CD4-positive, alpha-beta T cell (primary cell): ENCODE results near the gene UBE4B. TPM values are rescaled to one million over a fixed set of nuclear protein-coding genes. Genes with fewer than 3 reads are reported as not detected.

Experiments used
- ATAC-seq: fragments of 200-7000 bp; cut with Tn5 transposase; one replicate; pipeline ENCODE4 v1.10.0; 2022; ENCODE audit warnings: mild to moderate bottlenecking; ENCODE audit not compliant: poor library complexity
- CTCF ChIA-PET: fragments of 350-600 bp; sonication (Branson Sonifier 250); formaldehyde crosslinking; loops from one replicate; lab custom pipeline; 2021; ENCODE audit warnings: antibody characterized with exemption, inconsistent platforms; lab: Charles Lee
- POLR2A ChIA-PET: fragments of 350-600 bp; sonication (Branson Sonifier 250); formaldehyde crosslinking; loops from one replicate; lab custom pipeline; 2021; ENCODE audit warnings: antibody characterized with exemption, inconsistent platforms; lab: Charles Lee
- DNase-seq, 14 experiments: peaks; one replicate each; pipeline ENCODE4 v3.0.0-alpha.2; 2013 to 2020; ENCODE audit warnings: mixed read lengths in 2 of 14
- H3K27ac ChIP-seq, 2 donors: one replicate each; pipeline versions ENCODE4 v1.5.1 to v1.7.0; 2013; ENCODE audit warnings: low read length in 2 of 2, low read depth in 1 of 2, mild to moderate bottlenecking in 1 of 2
- H3K27me3 ChIP-seq, 2 experiments: 1 replicate in 1 of 2; 2 replicates in 1 of 2; pipeline versions ENCODE4 v1.6.1 to v1.7.0; 2013; ENCODE audit warnings: low read length in 2 of 2, control low read depth in 1 of 2, mild to moderate bottlenecking in 1 of 2, moderate library complexity in 1 of 2; ENCODE audit not compliant: insufficient read depth in 2 of 2, control insufficient read depth in 1 of 2
- H3K36me3 ChIP-seq: one replicate; pipeline ENCODE4 v1.6.1; 2013; ENCODE audit warnings: low read length, control low read depth; ENCODE audit not compliant: insufficient read depth
- H3K4me1 ChIP-seq: one replicate; pipeline ENCODE4 v1.6.1; 2013; ENCODE audit warnings: low read length, control low read depth; ENCODE audit not compliant: insufficient read depth
- H3K4me3 ChIP-seq: one replicate; pipeline ENCODE4 v1.5.1; 2013; ENCODE audit warnings: mild to moderate bottlenecking, low read length, moderate library complexity
- H3K9me3 ChIP-seq, 2 experiments: 1 replicate in 1 of 2; 2 replicates in 1 of 2; pipeline versions ENCODE4 v1.6.1 to v1.7.0; 2013; ENCODE audit warnings: low read length in 2 of 2, mild to moderate bottlenecking in 2 of 2, control low read depth in 1 of 2, moderate library complexity in 1 of 2; ENCODE audit not compliant: control insufficient read depth in 1 of 2, insufficient read depth in 1 of 2
- H3K27ac Mint-ChIP-seq: one replicate; pipeline ENCODE4 v1.8.0; 2020; ENCODE audit warnings: mixed read lengths
- H3K27me3 Mint-ChIP-seq: one replicate; pipeline ENCODE4 v1.8.0; 2021; ENCODE audit warnings: mixed read lengths
- H3K36me3 Mint-ChIP-seq: one replicate; pipeline ENCODE4 v1.8.0; 2021; ENCODE audit warnings: low read depth, mixed read lengths
- H3K4me1 Mint-ChIP-seq: one replicate; pipeline ENCODE4 v1.8.0; 2021; ENCODE audit warnings: low read depth, mixed read lengths
- H3K4me3 Mint-ChIP-seq: one replicate; pipeline ENCODE4 v1.8.0; 2020; ENCODE audit warnings: mild to moderate bottlenecking, mixed read lengths
- H3K9me3 Mint-ChIP-seq: one replicate; pipeline ENCODE4 v1.8.0; 2020; ENCODE audit warnings: mixed read lengths
- CTCF ChIP-seq: fragments of 200-600 bp; IDR thresholded peaks from one replicate; pipeline ENCODE4 v1.8.0; 2022; ENCODE audit warnings: antibody characterized with exemption, mild to moderate bottlenecking
- intact Hi-C, 2 experiments: fragments of 100-400 bp; cut with DNase I in 1 of 2; cut with micrococcal nuclease in 1 of 2; formaldehyde crosslinking; loops; one replicate each; pipeline versions ENCODE4 v1.15.1 to v1.9.0; 2023 to 2025; cut with DNase I, micrococcal nuclease
- total RNA-seq, 174 experiments: library from RNA in 2 of 174; stranded (reverse) in 2 of 174; gene quantifications; one replicate each; pipeline ENCODE4 v1.2.3 and lab custom pipeline; 2021 to 2026

Gene UBE4B
- total RNA-seq, 2 experiments from 2014 or later = 27.9 to 28.7 TPM

- no peak for DNase-seq
- intact Hi-C loops = no loop called here
- Mint-ChIP-seq H3K9me3 (no peaks in the 10 kb centered on the region), H3K27me3 (no peaks in the 10 kb centered on the region), H3K36me3 (peaks cover 86% of the 10 kb centered on the region), H3K4me1 (no peaks in the 10 kb centered on the region), H3K4me3 (no peak overlapping the region), H3K27ac (no peak overlapping the region)
- Histone ChIP-seq H3K27me3 (no peaks in the 10 kb centered on the region), H3K4me3 (no peak overlapping the region), H3K36me3 (peaks cover 58% of the 10 kb centered on the region), H3K27ac (no peak overlapping the region), H3K9me3 (no peaks in the 10 kb centered on the region), H3K4me1 (no peaks in the 10 kb centered on the region)
- ChIA-PET CTCF (no interaction called here), POLR2A (no interaction called here)
- ATAC-seq = no peak
- TF ChIP-seq CTCF = no peak
Observed at GRCh38 chr1:10108134-10108663, 75.4 kb downstream of the UBE4B start.

- intact Hi-C loops = no loop called here
- no peaks in the 10 kb centered on the region for H3K27me3 Mint-ChIP-seq
- peaks cover 82% of the 10 kb centered on the region for H3K36me3 Mint-ChIP-seq
- Histone ChIP-seq H3K36me3 (peaks cover 60% of the 10 kb centered on the region), H3K9me3 (no peaks in the 10 kb centered on the region), H3K4me3 (no peak overlapping the region), H3K27me3 (no peaks in the 10 kb centered on the region), H3K4me1 (no peaks in the 10 kb centered on the region), H3K27ac (no peak overlapping the region)
- H3K4me1 Mint-ChIP-seq = no peaks in the 10 kb centered on the region
- POLR2A ChIA-PET = no interaction called here
- no peak for TF ChIP-seq CTCF
- no peak overlapping the region for H3K4me3 Mint-ChIP-seq
- ATAC-seq (no peak), DNase-seq (no peak)
- CTCF ChIA-PET = no interaction called here
- no peaks in the 10 kb centered on the region for H3K9me3 Mint-ChIP-seq
- no peak overlapping the region for H3K27ac Mint-ChIP-seq
Observed at GRCh38 chr1:10108948-10109708, 76.4 kb downstream of the UBE4B start.

GRCh38 chr1:10113501-10113900, 80.7 kb downstream of the UBE4B start:
- H3K4me1 Mint-ChIP-seq = no peaks in the 10 kb centered on the region
- ChIA-PET POLR2A (no interaction called here), CTCF (no interaction called here)
- no peak for TF ChIP-seq CTCF
- Histone ChIP-seq H3K4me3 (no peak overlapping the region), H3K4me1 (no peaks in the 10 kb centered on the region), H3K36me3 (peaks cover 37% of the 10 kb centered on the region), H3K9me3 (no peaks in the 10 kb centered on the region), H3K27me3 (no peaks in the 10 kb centered on the region), H3K27ac (no peak overlapping the region)
- intact Hi-C loops = no loop called here
- no peaks in the 10 kb centered on the region for H3K27me3 Mint-ChIP-seq
- H3K9me3 Mint-ChIP-seq = no peaks in the 10 kb centered on the region
- no peak for DNase-seq
- H3K4me3 Mint-ChIP-seq = no peak overlapping the region
- H3K36me3 Mint-ChIP-seq = peaks cover 74% of the 10 kb centered on the region
- no peak overlapping the region for H3K27ac Mint-ChIP-seq
- ATAC-seq = no peak
